Uterus (tissue), 2 donors: ENCODE measurements around the gene KCNE2.
"Not testable (repeated sequence)": the region's sequence is repeated elsewhere in the genome, so short reads cannot be mapped to it uniquely, and the experiment has no call there.

Experiments used
- CTCF ChIP-seq, 4 experiments: fragments of 200-600 bp in 2 of 4; fragments of 450-650 bp in 2 of 4; sonication (generic) in 2 of 4; IDR thresholded peaks; one replicate each; pipeline ENCODE4 v1.5.1; 2016 to 2019; ENCODE audit warnings: antibody characterized with exemption in 4 of 4, mild to moderate bottlenecking in 2 of 4, moderate library complexity in 1 of 4
- POLR2A ChIP-seq, 2 donors: fragments of 450-650 bp; IDR thresholded peaks; one replicate each; pipeline ENCODE4 v1.6.1; 2016; ENCODE audit warnings: antibody characterized with exemption in 2 of 2, mild to moderate bottlenecking in 1 of 2, moderate library complexity in 1 of 2

- TF ChIP-seq CTCF, POLR2A (IDR thresholded peaks at IDR 0.05): not testable (repeated sequence)
Observed at GRCh38 chr21:34407294-34407693, 43.5 kb downstream of the KCNE2 start.
